ENCODE measurements around the gene IMMP1L. TPM values are rescaled to one million over a fixed set of nuclear protein-coding genes. Genes with fewer than 3 reads are reported as not detected.

Gene IMMP1L
- total RNA-seq, 1 experiment from 2014 or later, result 23.5 TPM

DNA sequence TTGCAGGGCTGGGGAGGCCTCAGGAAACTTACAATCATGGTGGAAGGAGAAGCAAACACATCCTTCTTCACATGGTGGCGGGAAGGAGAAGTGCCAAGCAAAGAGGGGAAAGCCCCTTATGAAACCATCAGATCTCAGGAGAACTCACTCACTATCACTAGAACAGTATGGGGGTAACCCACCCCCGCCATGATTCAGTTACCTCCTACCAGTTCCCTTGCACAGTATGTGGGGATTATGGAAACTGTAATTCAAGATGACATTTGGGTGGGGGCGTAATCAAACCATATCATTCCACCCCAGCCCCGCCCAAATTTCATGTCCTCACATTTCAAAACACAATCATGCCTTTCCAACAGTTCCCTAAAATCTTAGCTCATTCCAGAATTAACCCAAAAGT lies 16.2 kb downstream of the IMMP1L start:
- no peak for DNase-seq

DNA sequence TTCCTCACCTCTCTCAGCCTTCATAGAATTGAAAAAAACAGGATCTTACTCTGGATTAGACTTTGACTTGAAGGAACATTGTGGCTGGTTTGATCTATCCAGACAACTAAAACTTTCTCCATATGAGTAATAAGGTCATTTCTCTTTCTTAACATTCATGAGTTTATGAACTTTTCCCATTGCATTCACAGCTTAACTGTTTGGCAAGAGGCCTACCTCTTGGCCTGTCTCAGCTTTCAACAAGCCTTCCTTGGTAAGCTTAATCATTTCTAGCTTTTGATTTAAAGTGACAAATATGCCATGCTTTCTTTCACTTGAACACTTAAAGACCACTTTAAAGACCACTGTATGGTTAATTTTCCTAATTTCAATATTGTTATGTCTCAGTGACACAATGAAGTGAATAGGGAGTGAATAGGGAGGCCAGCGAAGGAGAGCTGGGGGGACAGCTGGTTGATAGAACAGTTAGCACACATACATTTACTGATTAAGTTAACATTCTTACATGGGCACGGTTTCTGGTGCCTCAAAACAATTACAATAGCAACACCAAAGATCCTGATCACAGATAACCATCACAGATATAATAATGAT lies 17.0 kb downstream of the IMMP1L start:
- H3K36me3 ChIP-seq (replicated peaks; ENCODE audit: control insufficient read depth, insufficient read depth, low read length), result peaks cover 1% of the 10 kb centered on the region
- no peaks in the 10 kb centered on the region for H3K27me3 ChIP-seq (ENCODE audit: control insufficient read depth, insufficient read depth, low read length)
- no peak overlapping the region for H3K4me3 ChIP-seq (ENCODE audit: insufficient read depth, low read depth, low read length)
- DNase-seq, result no peak

More for the DNA sequence above, 16.2 kb downstream of the IMMP1L start:
- Histone ChIP-seq H3K4me3 (ENCODE audit: insufficient read depth, low read depth, low read length) (no peak overlapping the region), H3K36me3 (replicated peaks; ENCODE audit: control insufficient read depth, insufficient read depth, low read length) (peaks cover 1% of the 10 kb centered on the region), H3K27me3 (ENCODE audit: control insufficient read depth, insufficient read depth, low read length) (no peaks in the 10 kb centered on the region)

DNA sequence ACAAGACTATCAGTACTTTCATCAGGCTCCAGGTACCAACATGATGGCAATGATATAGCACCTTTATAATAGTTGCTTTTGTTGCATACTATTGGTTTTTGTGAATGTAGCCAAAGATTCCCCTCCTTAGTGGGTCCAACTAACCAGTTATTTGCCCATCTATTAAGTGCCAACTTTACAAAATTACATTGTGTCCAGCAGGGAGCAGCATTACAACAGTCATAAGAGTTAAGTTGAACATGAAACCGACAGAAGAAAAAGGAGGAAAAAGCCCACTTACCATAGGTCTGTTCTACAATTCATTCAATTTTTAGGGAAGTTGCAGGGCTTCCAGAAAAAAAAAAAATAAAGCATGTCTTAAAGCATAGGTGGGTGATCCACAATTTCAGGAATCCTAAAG lies 21.6 kb downstream of the IMMP1L start:
- no peak for DNase-seq
- Histone ChIP-seq H3K27me3 (ENCODE audit: control insufficient read depth, insufficient read depth, low read length) (no peaks in the 10 kb centered on the region), H3K36me3 (replicated peaks; ENCODE audit: control insufficient read depth, insufficient read depth, low read length) (no peaks in the 10 kb centered on the region), H3K4me3 (ENCODE audit: insufficient read depth, low read depth, low read length) (no peak overlapping the region)

GRCh38 chr11:31484497-31484896 lies 24.9 kb downstream of the IMMP1L start:
- Histone ChIP-seq H3K36me3 (replicated peaks; ENCODE audit: control insufficient read depth, insufficient read depth, low read length) (no peaks in the 10 kb centered on the region), H3K4me3 (ENCODE audit: insufficient read depth, low read depth, low read length) (no peak overlapping the region), H3K27me3 (ENCODE audit: control insufficient read depth, insufficient read depth, low read length) (no peaks in the 10 kb centered on the region)
- no peak for DNase-seq

DNA sequence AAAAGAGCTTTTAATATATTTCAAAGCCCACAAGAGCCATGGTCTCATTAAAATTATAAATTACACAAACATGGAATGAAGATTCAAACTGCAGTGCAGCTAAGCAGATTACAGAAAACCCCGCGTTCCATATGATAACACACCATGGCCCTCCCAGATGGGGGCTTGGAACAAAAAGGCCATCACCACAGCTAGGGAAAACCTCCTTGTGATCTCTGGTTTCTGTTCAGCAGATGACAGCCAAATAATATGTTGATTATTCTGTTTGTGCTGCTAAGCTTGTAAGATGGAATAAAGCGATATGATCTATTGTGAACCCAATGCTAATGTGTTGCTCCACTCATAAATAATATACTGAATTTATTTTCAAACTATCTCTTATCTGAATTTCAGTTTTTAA lies 28.5 kb downstream of the IMMP1L start:
- Histone ChIP-seq H3K27me3 (ENCODE audit: control insufficient read depth, insufficient read depth, low read length) (no peaks in the 10 kb centered on the region), H3K36me3 (replicated peaks; ENCODE audit: control insufficient read depth, insufficient read depth, low read length) (no peaks in the 10 kb centered on the region), H3K4me3 (ENCODE audit: insufficient read depth, low read depth, low read length) (no peak overlapping the region)
- no peak for DNase-seq

GRCh38 chr11:31479066-31479465 lies 30.4 kb downstream of the IMMP1L start:
- Histone ChIP-seq H3K27me3 (ENCODE audit: control insufficient read depth, insufficient read depth, low read length) (no peaks in the 10 kb centered on the region), H3K36me3 (replicated peaks; ENCODE audit: control insufficient read depth, insufficient read depth, low read length) (no peaks in the 10 kb centered on the region), H3K4me3 (ENCODE audit: insufficient read depth, low read depth, low read length) (no peak overlapping the region)
- DNase-seq, result no peak

GRCh38 chr11:31478223-31478590 lies 31.2 kb downstream of the IMMP1L start:
- no peaks in the 10 kb centered on the region for H3K27me3 ChIP-seq (ENCODE audit: control insufficient read depth, insufficient read depth, low read length)
- no peaks in the 10 kb centered on the region for H3K36me3 ChIP-seq (replicated peaks; ENCODE audit: control insufficient read depth, insufficient read depth, low read length)
- no peak for DNase-seq
- no peak overlapping the region for H3K4me3 ChIP-seq (ENCODE audit: insufficient read depth, low read depth, low read length)

DNA sequence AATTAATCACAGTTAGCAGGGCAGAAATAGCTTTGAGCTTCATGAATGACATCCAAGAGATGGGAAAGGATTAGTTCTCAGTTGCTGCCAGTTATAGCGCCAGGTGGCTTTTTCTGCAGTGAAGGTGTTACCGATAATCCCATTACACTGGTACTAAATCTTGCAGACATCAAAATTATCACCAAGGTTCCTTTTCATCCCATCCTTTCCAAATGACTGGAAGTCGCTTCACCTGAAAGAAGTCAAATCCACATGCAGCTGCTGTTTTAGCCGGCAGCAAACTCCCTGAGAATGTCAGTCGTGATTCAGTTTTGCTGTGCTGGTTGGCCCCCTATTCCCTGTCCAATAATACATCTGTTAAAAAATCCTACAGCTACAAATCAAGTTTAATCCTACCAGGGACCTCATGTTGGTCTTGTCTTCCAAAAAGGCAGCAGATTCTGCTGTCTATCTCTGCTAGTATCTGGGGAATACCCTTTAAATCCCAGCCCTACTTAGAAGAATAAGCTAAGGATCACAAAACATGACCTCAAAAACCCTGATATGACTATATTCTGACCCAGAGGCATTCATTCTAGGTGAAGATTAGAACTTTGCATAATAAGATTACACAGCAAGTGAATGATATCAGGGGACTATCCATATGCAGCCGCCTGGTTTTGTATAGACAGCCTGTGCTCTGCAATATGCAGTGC lies 31.7 kb downstream of the IMMP1L start:
- H3K27me3 ChIP-seq (ENCODE audit: control insufficient read depth, insufficient read depth, low read length), result no peaks in the 10 kb centered on the region

DNA sequence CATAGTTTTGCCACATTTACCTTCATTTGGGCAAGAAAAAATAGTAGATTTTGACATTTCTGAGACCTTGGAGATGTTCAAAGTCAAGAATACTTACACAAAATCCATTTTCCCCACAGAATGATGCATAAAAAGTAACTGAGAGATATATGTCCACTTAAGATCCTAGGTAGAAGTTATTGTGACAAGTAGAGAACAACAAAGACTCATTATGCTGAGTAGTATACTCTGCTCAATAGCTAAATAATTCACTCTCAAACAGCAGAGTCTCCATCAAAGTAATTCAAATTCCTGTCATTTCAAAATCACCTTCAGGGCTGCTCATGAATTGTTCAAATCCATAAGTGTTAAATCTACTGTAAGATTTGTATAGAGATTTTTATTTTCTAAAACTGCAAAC lies 35.3 kb downstream of the IMMP1L start:
- Histone ChIP-seq H3K27me3 (ENCODE audit: control insufficient read depth, insufficient read depth, low read length) (no peaks in the 10 kb centered on the region), H3K4me3 (ENCODE audit: insufficient read depth, low read depth, low read length) (no peak overlapping the region), H3K36me3 (replicated peaks; ENCODE audit: control insufficient read depth, insufficient read depth, low read length) (no peaks in the 10 kb centered on the region)
- DNase-seq, result no peak

More for the DNA sequence above, 31.7 kb downstream of the IMMP1L start:
- no peak overlapping the region for H3K4me3 ChIP-seq (ENCODE audit: insufficient read depth, low read depth, low read length)
- DNase-seq, result no peak
- no peaks in the 10 kb centered on the region for H3K36me3 ChIP-seq (replicated peaks; ENCODE audit: control insufficient read depth, insufficient read depth, low read length)

DNA sequence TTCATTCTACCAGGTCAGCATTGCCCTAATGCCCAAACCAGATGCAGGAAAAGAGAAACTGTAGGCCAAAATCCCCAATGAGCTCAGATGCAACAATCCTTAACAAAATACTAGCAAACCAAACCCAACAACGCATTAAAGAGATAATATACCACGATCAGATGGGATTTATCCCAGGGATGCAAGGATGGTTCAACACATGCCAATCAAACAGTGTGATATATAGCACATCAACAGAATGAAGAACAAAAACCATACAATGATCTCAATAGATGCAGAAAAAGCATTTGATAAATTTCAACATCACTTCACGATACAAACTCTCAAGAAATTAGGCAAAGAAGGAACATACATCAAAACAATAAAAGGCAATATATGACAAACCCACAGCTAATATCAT lies 45.0 kb downstream of the IMMP1L start:
- H3K27me3 ChIP-seq (ENCODE audit: control insufficient read depth, insufficient read depth, low read length), result no peaks in the 10 kb centered on the region
- no peaks in the 10 kb centered on the region for H3K36me3 ChIP-seq (replicated peaks; ENCODE audit: control insufficient read depth, insufficient read depth, low read length)
- no peak for DNase-seq
- no peak overlapping the region for H3K4me3 ChIP-seq (ENCODE audit: insufficient read depth, low read depth, low read length)

DNA sequence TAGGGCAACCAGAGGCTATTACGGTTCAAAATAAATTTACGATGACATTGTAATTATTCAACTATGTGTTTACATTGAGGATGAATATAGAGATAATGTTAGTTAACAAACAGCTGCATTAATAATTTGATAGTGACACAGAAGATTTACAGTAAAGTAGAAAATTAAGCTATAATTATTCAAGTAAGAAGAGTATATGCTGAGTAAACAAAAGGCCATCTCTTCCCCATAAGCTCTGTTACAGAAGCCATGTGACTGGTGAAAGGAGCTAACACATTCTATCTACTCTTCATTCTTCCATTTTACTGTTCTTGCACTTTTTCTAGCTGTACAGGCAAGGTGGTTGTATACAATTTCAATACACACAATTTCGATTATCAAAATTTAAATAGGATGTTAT lies 54.2 kb downstream of the IMMP1L start:
- no peaks in the 10 kb centered on the region; the same call in 1 of the 2 replicates for H3K36me3 ChIP-seq (replicated peaks; ENCODE audit: control insufficient read depth, insufficient read depth, low read length)
- H3K4me3 ChIP-seq (ENCODE audit: insufficient read depth, low read depth, low read length), result no peak overlapping the region
- H3K27me3 ChIP-seq (ENCODE audit: control insufficient read depth, insufficient read depth, low read length), result no peaks in the 10 kb centered on the region
- no peak for DNase-seq

DNA sequence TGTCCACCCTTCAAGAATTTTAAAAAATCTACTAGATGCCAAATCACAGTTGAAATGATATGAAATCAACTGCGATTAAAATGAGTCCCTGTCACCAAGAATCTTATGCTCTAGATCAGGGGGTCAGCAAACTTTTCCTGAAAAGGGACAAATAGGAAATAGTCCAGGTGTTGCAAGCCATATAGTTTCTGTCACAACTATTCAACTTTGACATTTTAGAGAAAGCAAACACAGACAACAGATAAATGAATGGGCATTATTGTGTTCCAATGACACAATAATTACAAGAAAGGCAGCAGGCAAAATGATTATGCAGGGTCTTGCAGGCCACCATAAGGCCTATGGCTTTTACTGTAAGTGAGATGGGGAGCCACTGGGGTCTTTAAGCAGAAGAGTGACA lies 58.6 kb downstream of the IMMP1L start:
- no peak overlapping the region for H3K4me3 ChIP-seq (ENCODE audit: insufficient read depth, low read depth, low read length)
- no peak for DNase-seq
- H3K27me3 ChIP-seq (ENCODE audit: control insufficient read depth, insufficient read depth, low read length), result no peaks in the 10 kb centered on the region
- no peaks in the 10 kb centered on the region; the same call in 1 of the 2 replicates for H3K36me3 ChIP-seq (replicated peaks; ENCODE audit: control insufficient read depth, insufficient read depth, low read length)

DNA sequence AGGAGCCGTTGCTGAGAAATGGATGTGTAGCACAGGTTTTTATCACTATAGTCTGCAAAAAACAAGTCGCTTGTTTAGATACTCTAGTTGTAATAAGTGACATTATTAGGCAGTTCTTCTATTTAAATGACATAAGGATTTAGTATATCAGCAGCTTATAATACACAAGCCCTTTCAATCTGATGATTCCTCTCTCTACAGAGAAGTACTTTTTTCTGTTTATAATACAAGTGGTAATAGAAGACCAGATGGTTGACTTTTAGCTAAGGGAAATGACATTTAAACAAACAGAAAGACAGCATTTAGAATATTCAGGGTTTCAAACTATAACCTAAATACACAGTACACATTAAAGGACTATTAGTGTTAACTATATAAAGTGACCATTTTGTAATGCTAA lies 60.4 kb downstream of the IMMP1L start:
- Histone ChIP-seq H3K4me3 (ENCODE audit: insufficient read depth, low read depth, low read length) (no peak overlapping the region), H3K27me3 (ENCODE audit: control insufficient read depth, insufficient read depth, low read length) (no peaks in the 10 kb centered on the region), H3K36me3 (replicated peaks; ENCODE audit: control insufficient read depth, insufficient read depth, low read length) (no peaks in the 10 kb centered on the region; the same call in 1 of the 2 replicates)
- DNase-seq, result no peak

- DNase-seq, result no peak
- Histone ChIP-seq H3K27me3 (ENCODE audit: control insufficient read depth, insufficient read depth, low read length) (no peaks in the 10 kb centered on the region), H3K36me3 (replicated peaks; ENCODE audit: control insufficient read depth, insufficient read depth, low read length) (no peaks in the 10 kb centered on the region; the same call in 1 of the 2 replicates), H3K4me3 (ENCODE audit: insufficient read depth, low read depth, low read length) (no peak overlapping the region)
Measured at GRCh38 chr11:31445621-31446020, 63.8 kb downstream of the IMMP1L start.

DNA sequence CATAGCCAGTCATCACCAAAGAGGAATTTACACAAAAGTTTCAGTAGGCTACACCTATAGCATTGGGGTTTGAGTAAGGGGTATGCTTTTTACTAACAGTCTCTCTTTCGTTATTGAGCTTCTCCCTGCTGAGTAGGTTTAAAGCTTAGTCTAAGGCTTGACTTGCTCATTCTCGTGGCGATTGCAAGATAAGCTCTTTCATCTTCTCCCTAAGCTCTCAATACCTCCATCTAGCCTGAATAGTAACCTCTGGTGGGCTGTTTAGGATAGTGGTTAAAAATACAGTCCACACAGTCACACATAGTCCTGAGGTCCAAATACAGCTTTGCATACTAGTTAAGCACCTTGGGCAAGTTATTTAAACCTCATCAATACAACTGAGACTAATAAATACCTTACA lies 65.6 kb downstream of the IMMP1L start:
- DNase-seq, result no peak
- Histone ChIP-seq H3K27me3 (ENCODE audit: control insufficient read depth, insufficient read depth, low read length) (no peaks in the 10 kb centered on the region), H3K4me3 (ENCODE audit: insufficient read depth, low read depth, low read length) (no peak overlapping the region), H3K36me3 (replicated peaks; ENCODE audit: control insufficient read depth, insufficient read depth, low read length) (no peaks in the 10 kb centered on the region; the same call in 1 of the 2 replicates)
